NCI-H2081 treated with DMSO at 0.1 percent for 48 hours (cell line): ENCODE data around the gene COL4A2.
"Not testable (repeated sequence)": the region's sequence is repeated elsewhere in the genome, so short reads cannot be mapped to it uniquely, and the experiment has no call there.

ENCODE experiments used
- DNase-seq: peaks from one replicate; lab custom pipeline; 2025; lab: John Stamatoyannopoulos, UW

Gene COL4A2

DNA sequence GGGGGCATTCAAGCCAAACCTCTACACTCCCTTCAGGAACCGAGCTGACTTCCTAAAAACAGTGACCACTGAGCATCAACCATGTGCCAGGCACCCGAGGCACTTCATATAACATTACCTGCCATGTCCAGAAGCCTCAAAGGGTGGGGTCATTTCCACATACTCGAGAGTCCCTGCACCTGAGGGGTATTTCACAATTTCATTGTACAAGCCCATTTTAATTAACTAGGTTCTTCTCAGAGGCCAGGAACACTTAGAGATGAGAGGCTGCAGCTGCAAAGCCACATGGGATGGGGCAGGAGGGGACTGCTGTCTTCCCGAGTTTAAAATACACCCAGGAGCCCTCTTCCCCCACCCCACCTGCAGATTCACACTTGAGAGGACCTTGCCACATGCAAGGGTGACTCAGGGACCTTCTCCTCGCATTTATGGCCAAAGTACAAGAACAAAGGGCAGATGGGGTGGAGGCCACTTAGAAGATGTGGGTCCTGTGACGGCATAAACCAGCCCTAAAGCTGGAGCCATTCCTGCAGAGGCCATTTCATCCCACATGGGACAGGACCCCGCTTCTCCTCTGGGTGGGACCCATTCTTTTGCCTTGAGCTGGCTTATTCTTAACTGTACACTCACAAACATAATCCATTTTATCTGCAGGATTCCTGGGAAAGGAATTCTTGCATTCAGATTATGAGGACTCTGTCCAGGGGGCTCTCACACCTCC lies 210.6 kb downstream of the COL4A2 start:
- no peak for DNase-seq

DNA sequence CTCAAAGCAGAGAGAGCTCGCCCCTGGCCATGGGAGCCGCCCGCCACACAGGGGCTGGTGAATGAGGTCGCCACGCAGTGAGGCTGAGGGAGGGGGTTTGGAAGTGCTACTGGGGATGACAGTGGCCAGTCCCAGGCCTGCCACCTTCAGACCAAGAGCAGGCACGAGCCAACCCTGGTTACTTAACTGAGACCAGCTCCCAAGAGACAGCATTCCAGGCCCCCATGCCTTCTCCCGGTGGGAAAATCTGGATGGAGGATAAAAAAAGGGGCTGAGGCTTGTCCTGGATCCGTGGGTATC lies 211.1 kb downstream of the COL4A2 start:
- no peak for DNase-seq

DNA sequence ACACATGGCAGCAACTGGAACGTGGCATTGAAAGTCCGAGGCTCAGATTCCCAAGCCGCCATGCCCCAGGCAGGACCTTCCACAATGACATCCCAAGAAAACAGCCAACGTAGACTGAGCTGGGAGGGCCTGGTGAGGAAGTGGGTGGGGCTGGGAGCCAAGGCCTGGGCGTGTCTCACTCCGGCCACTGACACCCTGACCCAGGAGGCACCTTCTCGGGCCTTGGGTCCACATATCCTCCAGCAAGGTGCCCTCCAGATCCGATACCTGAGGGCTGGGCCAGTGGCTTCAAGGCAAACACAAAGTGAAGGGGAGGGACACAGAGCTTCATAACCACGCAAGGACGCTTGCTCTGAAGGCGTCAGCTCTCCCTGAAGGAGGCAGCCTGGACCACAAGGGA lies 211.5 kb downstream of the COL4A2 start:
- DNase-seq: no peak

DNA sequence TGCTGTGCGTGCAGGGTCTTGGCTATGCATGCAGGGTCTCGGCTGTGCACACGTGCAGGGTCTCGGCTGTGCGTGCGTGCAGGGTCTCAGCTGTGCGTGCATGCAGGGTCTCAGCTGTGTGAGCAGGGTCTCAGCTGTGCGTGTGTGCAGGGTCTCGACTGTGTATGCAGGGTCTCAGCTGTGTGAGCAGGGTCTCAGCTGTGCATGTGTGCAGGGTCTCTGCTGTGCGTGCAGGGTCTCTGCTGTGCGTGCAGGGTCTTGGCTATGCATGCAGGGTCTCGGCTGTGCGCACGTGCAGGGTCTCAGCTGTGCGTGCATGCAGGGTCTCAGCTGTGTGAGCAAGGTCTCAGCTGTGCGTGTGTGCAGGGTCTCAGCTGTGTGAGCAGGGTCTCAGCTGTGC lies 212.0 kb downstream of the COL4A2 start:
- no peak for DNase-seq

DNA sequence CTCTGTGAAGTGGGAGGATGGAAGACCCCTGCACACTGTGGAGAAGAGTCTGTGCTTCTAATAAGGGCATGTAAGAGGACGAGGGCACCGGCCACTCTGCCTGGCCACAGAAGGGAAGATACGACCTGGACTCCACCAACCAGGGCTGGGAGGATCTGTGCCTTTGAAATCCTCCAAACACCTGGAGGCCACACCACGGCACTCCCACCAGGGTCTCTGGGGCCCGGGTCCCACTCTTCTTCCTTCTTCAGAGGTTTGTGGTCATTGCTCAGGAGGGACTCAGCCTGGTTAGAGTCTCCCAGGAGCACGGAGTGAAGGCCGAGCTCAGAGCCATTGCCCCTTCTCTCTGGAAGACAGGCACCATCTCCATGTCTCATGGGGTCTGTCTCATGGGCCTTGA lies 212.4 kb downstream of the COL4A2 start:
- no peak for DNase-seq

DNA sequence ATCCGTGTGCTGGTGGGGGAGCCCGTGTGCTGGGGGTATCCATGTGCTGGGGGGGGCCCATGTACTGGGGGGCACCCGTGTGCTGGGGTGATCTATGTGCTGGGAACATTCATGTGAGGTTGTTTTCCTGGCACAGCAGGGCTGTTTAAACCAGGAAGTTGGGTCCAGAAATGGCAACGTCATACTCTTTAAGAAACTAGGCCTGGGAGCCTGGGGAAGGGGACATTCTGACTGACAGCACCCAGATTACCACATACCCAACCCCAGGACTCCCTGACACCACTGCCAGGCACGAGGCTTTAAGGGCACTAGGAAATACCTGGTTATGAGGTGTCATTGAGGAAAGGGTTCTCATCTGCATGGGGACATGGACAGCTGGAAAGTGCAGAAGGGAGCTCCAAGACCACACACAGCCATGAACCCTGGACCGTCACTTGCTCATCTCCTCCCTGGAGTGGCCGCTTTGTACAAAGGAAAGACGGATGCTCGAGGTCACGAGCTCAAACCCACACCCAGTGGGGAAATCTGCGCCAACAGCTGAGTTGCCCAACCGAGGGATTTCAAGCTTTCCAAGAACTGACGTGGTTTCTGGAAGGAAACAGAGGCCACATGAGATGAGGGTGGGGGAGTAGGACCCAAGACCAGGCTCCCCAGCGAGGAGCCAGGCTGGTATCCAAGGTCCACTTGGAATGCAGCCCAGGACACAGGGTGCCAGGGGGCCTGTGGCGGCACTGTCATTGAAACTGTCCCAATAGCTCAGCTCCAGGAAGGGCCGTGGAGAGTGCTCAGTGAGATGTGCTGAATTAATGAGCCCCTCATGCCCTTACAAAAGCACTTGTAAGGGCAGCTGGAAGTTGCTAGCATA lies 213.6 kb downstream of the COL4A2 start:
- DNase-seq: no peak

DNA sequence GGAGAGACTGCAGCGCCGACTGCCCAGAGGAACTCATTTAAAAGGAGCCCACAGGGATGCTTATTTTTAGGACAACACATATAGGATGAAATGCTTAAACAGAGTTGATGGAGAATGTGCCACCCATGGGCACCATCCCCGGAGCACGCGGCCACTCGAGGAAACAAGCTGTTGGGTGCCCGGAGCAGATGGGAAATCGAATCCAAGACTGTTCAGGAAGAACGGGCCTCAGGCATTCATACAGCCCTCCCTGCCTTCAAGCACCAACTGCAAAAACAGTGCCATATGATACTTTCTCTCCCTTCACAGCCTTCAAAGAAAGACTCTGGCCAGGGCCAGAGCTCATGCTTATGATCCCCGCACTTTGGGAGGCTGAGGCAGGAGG lies 214.2 kb downstream of the COL4A2 start:
- DNase-seq: no peak

DNA sequence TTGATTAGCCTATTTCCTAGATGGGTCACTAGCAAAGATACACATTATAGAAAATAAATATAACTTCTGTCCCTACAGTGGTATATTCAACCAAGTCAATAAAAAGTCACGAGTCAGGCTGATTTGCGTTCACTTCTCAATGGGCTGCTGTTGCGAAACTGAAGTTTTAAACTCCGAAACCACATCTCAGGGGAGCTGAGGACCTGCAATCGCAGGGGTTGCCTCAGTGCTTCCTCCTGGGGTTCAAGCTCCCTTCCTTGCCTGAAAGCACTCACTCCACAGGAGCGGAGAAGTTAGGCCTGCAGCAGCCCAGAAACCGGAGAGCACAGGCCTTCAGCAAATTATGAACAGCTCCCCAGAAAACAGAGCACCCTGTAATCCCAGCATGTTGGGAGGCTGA lies 214.9 kb downstream of the COL4A2 start:
- no peak for DNase-seq

DNA sequence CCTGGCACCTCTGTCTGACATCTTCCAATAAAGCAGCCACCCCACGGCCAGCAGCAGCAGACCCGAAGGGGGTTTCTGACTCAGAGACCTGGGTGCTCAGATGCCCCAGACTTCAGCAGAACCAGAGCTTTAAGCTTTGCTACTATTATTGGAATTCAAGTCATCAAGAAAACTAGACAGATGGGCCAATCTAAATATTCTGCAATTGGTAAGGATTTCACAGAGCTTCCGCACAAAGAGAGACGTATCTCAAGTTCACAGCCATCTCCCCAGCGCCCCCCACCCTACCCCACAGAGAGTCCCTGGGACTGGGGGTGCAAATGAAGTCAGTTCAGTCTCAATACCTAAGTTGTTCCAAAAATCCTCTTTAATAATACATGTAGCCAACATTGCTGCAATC lies 215.6 kb downstream of the COL4A2 start:
- DNase-seq: no peak

DNA sequence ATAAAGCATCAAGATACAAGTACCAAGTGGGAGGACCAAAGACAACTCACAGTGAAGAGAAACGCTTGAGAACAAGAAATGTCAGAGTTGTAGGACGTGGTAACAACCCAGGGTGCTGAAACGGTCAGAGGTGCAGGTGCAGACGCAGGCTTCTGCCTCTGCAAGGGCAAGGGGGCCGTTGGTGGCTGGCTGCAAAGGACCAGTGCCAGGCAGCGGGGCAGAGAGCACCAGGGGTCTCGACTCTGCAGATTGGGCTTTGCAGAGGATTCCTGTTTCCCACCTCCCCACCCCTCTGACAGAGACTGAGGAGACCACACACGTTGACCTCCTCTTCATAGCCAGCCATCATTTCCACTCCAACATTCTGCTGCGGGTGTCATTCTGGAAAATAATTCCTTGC lies 216.1 kb downstream of the COL4A2 start:
- no peak for DNase-seq

DNA sequence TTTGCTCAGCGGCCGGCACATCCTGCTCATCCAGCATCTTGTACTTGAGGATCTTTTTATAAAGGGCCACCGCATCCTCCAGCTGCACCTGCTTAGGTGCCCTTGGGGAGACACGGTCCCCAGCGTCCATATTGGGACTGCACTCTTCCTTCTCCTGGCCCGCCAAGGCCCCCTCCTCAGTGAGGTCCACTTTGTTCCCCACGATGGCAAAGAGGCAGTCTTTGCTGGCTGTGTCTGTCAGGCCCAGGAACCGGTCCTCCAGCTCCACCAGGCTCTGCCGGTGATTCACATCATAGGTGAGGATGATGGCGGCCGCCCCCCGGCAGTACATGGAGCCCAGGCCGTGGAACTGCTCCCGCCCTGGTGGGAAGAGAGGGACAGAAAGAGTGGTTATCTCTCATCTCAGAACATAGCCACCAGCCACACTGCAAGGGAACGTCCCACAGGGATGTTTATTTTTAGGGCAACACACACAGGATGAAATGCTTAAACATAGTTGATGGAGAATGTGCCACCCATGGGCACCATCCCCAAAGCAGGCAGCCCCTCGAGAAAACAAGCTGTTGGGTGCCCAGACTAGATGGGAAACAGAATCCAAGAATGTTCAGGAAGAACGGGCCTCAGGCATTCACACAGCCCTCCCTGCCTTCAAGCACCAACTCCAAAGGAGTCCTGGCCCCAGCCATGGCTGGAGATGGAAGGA lies 216.9 kb downstream of the COL4A2 start:
- DNase-seq: no peak

DNA sequence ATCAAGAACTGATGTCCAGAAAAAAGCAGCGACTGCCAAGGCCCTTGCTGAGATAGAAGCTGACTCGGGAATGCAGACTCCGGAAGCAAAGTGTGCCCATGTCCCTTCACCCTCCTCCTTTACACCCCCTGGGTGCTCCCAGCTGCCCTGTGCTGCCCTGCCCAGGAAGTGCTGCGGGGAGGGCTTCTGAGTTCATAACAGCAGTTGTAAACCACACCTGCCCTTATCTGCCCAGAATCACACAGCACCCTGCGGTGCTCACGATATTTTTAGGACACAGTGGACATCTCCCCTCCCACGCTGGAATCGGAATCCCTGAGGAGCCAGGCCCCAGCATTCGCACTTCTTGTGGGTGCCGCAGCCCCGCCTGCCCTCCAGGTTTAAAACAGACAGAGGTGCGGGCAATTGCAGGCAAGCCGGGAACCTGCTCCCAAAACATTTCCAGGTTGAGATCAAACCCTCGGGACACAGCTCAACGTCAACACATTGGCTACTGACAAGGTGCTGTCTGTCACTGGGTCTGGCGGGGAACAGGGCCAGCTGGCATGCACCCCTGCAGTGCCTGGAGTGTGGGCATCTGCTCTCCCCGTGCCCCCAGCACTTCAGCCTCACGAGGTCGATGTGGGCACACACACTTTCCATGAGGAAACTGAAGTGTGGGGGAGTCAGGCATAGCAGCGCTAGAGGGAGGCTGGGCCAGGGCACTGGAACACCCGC lies 217.6 kb downstream of the COL4A2 start:
- DNase-seq: peak; percentile 39

DNA sequence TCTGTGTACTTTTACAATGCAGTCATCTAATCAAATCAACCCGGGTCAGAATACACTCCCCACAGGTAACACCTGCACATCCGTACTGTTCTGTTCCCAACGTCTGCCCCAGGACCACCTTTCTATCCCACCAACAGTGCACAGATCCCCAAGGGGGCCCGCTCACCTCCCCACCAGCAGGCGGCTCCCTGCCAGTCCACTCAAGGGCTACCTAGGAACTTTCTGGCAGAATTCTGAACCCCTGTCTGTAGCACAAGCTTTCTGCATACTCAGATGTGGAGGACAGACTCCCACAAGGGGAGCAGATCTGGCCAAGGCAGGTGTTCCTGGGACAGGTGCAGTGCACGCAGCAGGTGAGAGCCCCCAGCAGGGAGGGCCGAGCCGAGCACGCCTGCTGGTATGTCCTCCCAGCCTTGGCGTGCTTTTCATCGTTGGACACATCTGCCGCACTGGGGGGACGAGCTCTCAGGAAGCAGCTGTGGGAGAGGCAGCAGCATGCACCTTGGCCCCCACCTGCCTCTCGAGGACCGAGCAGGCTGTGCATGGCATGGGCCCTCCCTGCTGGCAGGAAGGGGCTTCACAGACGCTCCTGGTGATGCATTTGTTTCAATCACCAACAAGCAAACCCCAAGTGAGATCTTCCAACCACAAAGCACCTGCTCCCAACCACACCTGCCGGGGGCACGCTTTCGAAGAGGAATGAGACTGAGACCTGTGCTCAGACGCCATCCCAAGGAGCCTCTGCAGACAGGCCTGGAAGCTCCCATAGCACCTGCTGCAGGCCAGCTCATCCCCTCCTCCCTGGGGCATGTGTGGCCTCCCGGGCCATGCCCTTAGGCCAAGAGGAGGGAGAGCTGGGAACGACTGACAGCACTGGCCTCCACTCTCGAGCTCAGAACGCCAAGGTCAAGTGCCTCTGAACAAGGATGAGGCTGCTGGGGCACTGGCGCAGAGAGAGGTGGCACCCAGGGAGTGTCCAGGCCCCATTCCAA lies 218.5 kb downstream of the COL4A2 start:
- peak; percentile 59 for DNase-seq

DNA sequence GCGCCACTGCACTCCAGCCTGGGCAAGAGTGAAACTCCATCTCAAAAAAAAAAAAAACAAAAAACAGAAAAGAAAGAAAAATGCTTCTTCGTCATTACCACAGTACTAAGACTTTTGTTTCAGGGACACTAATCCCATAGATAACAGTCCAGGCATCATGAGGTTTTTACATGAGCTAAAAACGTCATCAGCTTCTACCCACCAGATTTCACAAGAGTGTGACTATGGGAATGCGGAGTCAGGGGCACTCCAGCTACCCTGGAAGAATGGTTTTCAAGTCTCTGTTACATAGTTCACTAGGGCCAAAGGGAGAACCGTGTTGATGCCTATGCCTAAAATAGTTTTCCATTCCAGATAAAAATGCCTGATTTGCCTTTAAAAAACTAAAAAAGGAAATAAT lies 221.3 kb downstream of the COL4A2 start:
- DNase-seq: no peak

DNA sequence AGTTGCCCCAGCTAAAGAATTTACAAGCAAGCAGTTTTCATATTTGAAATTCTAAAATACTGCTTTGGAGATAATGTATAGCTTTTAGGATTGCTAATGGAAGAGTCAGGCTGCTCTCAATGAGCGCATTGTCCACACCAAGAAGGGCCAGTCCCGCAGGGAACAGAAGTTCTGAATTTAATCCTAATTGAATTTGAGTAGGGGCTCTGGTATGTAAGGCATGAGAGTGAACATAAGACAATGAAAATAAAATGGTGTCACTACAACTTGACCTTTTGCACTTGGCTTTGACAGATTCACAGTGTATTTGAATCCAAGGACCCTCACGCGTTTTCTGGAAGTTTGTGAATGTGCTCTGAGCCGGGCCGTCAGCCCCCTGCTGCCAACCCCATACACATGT lies 221.8 kb downstream of the COL4A2 start:
- no peak for DNase-seq

DNA sequence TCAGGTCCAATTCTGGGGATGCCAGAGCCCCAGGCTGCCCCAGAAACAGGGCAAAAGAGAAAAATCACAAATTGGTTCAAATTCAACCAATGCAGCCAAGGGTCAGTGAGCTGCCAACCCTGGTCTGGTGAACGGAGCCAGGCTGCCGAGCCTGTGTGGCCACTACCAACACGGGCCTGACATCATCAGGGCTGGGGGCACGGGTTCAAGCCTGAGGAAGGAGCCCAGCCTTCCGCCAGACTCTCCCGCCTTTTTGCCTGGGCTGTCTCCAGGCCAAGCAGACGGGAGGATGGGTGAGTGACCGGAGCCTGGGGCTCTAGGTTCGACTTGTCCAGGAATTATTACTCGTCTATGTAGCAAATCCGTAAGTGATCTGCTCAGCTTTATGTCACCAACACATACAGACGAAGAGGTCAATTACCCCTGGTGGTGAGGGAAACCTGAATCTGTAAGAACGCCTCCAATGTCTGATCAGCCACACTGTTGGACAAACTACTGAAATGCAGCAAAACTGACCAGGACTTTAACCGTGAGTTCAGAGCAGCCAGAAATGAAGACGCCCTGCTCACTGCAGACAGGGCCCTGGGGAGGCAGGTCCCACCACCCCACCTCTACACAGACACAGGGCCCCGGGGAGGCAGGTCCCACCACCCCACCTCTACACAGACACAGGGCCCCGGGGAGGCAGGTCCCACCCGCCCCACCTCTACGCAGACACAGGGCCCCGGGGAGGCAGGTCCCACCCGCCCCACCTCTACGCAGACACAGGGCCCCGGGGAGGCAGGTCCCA lies 222.6 kb downstream of the COL4A2 start:
- DNase-seq: no peak

DNA sequence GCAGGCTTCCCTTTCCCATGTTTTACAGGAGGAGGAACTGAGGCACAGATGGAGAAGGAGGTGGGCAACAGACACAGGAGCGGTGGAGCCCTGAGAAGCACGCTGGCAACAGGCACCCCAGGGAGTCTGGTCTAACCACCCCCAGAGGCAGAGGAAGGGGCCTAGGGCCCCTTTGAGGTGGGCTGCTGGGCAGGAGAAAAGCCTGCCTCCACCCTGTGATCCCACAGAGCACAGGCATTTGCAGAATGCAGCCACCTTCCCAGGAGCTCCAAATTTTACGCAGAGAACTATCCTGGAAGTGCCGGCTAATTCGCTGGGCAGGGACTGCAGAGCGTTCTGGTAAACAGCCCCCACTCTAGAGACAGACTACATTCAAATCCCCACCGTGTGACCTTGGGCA lies 224.0 kb downstream of the COL4A2 start:
- no peak for DNase-seq

DNA sequence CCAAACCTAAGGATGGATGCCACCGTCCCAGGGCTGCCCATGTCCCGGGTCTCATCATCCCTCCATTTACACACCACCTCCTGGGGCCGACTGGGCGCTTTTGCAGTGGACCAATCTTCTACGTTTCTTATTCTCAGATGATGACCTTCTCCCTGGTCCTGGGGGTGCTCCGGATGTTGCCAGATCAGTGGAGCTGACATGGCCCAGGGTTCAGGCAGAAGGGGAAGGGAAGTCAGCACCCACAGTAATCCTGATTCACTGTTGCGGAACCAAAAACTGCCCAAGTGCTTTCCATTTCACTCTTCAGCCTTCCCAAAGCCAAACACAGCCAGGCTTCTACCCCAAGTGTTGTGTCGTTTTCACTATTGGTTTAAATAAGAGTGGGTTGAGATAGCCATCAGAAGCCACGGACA lies 224.6 kb downstream of the COL4A2 start:
- DNase-seq: no peak

DNA sequence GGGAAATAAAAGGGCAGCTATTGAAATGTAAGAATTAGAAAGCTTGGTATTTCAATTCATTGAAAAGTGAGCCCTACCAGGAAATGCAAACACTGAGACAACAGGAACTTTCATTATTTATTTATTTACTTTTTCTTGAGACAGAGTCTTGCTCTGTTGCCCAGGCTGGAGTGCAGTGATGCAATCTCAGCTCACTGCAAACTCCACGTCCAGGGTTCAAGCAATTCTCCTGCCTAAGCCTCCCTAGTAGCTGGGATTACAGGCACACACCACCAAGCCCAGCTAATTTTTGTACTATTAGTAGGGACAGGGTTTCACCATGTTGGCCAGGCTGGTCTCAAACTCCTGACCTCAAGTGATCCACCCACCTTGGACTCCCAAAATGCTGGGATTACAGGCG lies 225.2 kb downstream of the COL4A2 start:
- DNase-seq: not testable (repeated sequence)
